Spleen (tissue), 7 donors: ENCODE data around the gene IQCB1.

Experiments used
- CTCF ChIP-seq, 11 experiments: fragments of 200-600 bp in 7 of 11; fragments of 450-650 bp in 4 of 11; sonication (generic) in 4 of 11; IDR thresholded peaks in 8 of 11; conservative IDR thresholded peaks in 3 of 11; 1 replicate in 7 of 11; 2 replicates in 4 of 11; pipeline versions ENCODE4 v1.4.0 to v1.8.0; 2016 to 2021; ENCODE audit warnings: antibody characterized with exemption in 11 of 11, inconsistent platforms in 4 of 11, mild to moderate bottlenecking in 1 of 11
- POLR2A ChIP-seq, 3 donors: fragments of 450-650 bp; IDR thresholded peaks; one replicate each; pipeline ENCODE4 v1.5.1; 2017; ENCODE audit warnings: antibody characterized with exemption in 3 of 3, mild to moderate bottlenecking in 1 of 3
- POLR2AphosphoS5 ChIP-seq, 3 donors: sonication (generic); formaldehyde crosslinking; IDR thresholded peaks; one replicate each; pipeline ENCODE4 v1.5.1; 2017; ENCODE audit warnings: antibody characterized with exemption in 3 of 3
- donor health status: DM: no; HTN: no; CAD: no; lungs with moderate emphysema.
- donor health status: DM: no; HTN: no; CAD: no.
- donor health status: DM: no; HTN: no; CAD: no.

DNA sequence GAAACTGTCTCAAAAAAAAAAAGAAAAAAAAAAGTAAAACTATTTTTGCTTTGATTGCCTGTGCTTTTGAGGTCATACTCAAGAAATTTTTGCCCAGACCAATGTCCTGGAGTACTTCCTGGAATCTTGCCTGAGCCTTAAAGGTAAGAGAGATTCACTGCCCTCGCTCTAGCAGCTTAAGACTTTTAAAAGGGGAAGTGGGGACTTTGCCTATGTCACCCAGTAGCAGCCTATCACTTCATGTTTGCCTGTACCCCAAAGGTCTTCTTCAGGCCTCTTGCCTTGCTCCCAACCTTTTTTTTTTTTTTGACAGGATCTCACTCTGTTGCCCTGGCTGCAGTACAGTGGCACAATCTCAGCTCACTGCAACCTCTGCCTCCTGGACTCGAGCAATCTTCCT is 66.4 kb downstream of the IQCB1 start:
- TF ChIP-seq CTCF (IDR thresholded peaks at IDR 0.05 in 8 of 11, conservative IDR thresholded peaks at IDR 0.05 in 3 of 11) (no peak), POLR2A (IDR thresholded peaks at IDR 0.05) (no peak), POLR2AphosphoS5 (IDR thresholded peaks at IDR 0.05) (no peak)
